NCI-H2081 treated with DMSO at 0.1 percent for 48 hours (cell line): ENCODE data around the gene DPF1.
"Not testable (repeated sequence)": the region's sequence is repeated elsewhere in the genome, so short reads cannot be mapped to it uniquely, and the experiment has no call there.

Source experiments
- DNase-seq: peaks from one replicate; lab custom pipeline; 2025; lab: John Stamatoyannopoulos, UW

DPF1 gene

DNA sequence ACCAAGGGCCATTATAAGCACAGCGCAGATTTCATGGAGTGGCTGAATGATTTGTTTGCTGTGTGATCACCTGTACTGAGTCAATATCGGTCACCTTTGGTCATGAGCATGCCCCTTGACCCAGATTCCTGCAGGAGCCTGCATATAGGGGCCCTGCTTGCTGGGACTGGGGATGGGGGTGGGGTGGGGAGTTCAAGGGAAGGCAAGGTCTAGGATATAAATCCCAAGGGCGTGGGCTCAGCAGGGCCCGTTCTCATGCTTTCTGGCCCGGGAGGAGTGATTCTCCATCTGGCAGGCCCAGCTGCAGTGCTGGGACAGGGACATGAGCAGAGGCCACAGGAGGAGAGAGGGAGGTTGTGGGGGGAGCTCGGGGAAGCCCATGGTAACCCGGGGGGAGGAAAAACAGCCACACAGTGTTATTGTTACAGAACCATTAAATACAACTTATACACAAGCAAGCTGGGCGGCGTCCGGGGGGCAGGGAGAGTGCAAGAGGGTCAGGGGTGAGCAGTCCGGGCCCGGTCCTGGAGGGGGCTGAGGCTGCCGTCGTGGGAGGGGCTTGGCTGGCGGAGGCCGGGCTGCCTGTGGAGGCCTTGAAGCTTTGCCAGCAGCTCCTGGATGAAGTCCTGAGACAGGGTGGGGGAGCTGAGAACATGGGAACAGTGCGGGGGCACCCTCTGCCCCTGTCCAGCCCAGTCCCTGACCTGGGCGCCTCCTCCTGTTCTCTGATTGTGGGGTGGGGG, 27.0 kb upstream of the DPF1 start:
- no peak for DNase-seq

DNA sequence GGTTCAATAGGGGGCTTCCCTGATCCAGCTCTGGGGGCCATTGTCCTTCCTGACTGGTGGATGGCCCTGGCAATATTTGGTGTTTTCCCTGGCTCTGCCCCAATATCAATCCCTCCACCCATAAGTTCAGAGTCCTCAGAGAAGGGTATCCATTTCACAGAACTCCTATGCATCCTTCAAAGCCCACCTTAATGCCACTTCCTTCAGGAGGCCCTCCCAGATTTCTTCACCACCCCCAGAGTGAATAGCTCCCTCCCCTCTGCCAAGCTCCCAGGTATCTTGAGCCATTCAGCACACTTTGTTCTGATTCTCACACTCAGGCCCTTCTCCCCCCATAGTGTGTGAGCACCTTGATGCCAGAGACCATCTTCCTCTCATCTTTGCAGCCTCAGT, 26.4 kb upstream of the DPF1 start:
- no peak for DNase-seq

DNA sequence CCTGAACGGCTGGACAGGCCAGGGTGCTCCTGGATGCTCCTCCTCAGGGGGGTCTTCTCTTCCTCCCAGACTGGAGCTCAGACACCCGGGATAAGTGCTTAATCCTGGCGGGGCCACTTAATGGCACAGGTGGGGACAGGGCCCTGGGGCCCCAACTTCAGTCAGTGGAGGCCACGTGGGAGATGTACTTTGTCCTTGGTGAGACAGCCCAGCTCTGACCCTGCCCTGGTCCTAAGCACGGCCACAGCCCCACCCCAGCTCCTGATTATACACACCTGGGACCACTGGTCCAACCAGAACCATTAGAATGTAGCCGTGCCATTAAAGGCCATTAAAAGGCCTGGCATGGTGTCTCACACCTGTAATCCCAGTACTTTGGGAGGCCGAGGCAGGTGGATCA, 24.4 kb upstream of the DPF1 start:
- DNase-seq = no peak

DNA sequence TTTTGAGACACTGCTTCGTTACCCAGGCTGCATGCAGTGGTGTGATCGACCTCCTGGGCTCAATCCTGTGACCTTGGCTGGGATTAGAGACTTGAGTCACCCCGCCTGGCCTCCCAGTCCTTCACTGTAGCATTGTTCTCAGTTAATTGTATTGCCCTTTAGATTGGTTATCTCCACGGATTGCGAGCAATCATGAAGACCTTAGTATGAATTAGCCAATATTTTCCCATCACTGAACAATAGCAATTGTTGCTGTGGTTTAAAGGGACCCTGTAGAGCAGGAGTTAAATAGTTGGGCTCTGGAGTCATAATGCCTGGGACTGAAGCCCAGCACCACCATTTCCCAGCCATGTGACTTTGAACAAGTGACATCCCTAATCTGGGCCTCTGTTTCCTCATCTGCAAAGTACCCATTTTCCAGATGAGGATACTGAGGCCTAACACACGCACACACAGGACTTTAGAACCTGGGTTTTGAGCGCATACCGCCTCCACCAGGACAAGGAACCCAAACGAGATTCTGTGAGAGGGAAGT, 23.8 kb upstream of the DPF1 start:
- no peak for DNase-seq

DNA sequence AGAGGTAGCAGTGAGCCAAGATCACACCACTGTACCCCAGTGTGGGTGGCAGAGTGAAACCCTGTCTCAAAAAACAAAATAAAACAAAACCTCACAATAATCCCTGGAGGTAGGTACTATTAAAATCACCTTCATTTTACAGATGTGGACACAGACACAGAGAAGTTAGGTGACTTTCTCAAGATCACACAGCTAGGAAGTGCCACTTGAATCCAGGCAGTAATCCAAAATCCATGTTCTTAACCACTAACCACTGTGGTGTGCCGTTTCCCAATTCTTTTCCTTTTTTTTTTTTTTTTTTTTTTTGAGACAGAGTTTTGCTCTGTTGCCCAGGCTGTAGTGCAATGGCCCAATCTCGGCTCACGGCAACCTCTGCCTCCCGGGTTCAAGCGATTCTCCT, 23.1 kb upstream of the DPF1 start:
- no peak for DNase-seq

DNA sequence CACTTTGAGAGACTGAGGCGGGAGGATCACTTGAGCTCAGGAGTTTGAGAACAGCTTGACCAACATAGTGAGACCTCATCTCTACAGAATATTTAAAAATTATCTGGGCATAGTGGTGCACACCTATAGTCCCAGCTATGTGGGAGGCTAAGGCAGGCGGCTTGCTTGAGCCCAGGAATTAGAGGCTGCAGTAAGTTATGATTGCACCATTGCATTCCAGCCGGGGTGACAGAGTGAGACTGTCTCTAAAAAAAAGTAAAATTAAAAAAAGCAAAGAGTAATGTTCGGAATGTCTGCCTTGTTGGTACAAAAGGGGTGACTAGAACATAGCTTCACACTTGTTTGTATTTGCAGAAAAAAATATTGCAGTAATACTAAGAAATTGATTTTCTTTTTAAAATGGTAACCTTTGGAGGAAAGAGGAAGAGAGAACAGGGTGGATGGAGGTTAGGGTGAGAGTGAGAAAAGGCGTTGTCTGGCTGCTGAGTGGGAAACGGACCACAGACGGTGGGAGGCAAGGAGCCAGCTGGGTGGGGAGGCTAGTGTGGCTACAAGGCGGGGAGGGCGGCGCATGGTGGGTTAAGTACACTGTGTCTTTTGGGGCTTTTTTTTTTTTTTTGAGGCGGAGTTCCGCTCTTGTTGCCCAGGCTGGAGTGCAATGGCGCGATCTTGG, 21.9 kb upstream of the DPF1 start:
- DNase-seq = no peak

DNA sequence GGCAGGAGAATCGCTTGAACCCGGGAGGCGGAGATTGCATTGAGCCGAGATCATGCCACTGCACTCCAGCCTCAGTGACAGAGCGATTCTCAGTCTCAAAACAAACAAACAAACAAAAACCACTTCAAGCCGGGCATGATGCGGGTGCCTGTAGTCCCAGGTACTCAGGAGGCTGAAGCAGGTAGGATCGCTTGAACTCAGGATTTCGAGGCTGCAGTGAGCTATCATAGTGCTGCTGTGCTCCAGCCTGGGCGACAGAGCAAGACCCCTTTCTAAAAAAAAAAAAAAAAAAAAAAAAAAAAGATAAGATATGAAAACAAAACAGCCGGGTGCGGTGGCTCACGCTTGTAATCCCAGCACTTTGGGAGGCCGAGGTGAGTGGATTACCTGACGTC, 19.3 kb upstream of the DPF1 start:
- DNase-seq = no peak

DNA sequence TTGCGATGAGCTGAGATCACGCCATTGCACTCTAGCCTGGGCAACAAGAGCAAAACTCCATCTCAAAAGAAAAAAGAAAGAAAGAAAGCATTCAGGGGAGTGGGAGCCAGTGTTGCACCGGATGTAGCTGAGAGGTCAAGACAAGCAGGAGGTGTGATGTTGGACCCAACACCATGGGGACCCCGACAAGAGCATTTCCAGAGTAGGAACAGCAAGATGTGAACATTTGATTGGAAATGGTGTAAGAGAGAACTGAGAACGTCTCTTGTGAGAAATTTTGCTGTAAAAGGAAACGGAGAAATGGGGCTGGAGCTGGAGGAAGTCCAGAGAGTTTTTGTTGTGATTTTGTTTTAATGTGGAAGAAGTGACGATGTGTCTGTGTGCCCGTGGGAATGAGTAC, 15.8 kb upstream of the DPF1 start:
- no peak for DNase-seq

DNA sequence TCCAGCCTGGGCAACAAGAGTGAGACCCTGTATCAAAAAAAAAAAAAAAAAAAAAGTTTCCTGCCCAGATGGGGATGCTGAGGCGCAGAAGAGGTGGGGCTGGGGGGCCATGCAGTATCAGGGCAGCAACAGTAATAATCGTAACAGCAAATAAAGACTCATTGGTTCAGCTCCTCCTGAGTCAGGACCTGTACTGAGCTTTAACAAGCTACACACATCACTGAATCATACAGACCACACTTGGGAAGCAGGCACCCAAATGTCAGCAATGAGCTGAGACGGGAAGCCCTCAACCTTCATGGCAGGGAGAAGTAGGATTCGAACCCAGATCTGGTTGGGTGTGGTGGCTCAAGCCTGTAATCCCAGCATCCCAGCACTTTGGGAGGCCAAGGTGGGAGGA, 10.6 kb upstream of the DPF1 start:
- DNase-seq = no peak

DNA sequence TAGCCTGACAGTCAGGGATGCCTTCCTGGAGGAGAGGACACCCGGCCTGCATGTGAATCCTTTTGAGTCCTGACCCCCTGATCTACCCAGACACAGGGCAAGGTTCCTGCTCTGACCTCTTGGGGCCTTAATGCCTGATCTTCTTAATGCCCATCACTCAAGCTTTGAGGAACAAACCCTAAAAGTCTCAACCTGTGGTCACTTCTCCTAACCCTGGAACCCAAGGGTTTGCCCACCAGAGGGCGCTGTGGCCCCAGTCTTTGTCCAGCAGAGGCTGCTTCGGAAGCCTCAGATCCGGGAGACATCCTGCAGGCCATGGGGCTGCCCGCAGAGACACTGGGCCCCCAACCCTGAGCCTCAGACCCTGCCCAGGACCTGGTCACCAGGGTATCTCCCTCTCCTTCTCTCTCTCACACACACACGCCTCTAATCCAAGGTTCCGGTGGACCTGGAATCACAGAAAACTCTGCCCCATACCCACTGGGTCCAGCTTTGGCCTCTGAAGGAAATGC, 9.8 kb upstream of the DPF1 start:
- no peak for DNase-seq

DNA sequence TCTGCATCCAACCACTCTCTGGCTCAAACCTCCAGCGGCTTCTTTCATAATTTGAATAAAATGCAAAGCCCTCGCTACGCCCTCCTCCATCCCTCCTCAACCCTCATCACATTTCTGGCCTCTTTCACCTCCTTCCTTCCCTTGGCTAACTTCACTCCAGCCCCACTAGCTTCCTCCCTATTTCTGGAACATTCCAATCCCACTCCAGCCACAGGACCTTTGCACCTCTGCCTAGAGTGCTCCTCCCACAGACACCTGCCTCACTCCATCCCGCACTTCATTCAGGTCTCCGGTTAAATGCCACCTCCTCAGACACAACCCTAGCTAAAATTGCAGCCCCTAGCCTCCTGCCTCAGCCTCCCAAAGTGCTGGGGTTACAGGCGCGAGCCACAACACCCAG, 7.9 kb upstream of the DPF1 start:
- no peak for DNase-seq

DNA sequence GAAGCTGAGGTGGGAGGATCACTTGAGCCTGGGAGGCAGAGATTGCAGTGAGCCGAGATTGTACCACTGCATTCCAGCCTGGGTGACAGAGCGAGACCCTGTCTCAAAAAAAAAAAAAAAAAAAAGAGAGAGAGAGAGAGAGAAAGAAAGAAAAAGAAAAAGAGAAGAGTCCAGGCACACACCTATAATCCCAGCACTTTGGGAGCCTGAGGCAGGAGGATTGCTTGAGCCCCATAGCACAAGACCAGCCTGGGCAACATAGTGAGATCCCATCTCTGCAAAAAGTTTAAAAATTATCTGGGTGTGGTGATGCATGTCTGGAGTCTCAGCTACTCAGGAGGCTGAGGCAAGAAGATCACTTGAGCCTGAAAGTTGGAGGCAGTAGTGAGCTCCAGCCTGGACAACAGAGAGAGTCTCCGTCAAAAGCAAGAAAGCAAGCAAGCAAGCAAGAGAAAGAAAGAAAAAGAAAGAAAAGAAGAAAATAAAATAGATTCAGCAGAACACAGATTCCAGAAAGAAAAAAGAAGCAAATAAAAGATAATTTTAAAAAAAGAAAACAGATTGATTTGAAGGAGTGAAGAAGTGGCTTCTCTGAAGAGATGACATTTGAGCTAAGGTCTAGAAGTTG, 6.6 kb upstream of the DPF1 start:
- not testable (repeated sequence) for DNase-seq

DNA sequence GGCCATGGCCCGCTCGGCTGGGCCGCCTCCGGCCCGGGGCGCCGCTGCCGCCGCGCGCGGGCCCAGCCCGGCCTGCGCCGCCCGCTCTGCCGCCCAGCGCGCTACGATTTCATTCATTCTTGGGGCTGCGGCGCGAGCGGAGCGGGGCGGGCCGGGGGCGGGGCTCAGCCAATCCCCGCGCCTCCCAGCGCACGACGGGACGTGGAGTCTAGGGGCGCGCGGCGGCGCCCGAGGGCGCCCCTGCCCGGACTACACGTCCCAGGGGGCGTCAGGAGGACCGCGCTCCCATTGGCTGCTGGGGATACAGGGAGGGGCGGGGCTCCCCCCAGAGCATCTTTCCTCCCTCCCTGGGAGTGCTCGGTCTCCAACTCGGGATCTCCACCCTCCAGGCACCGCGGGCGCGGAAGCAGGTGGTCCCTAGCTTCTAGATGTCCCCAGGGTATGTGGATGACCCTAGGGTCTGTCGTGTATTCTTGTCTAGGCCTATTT, 5.6 kb upstream of the DPF1 start:
- no peak for DNase-seq

DNA sequence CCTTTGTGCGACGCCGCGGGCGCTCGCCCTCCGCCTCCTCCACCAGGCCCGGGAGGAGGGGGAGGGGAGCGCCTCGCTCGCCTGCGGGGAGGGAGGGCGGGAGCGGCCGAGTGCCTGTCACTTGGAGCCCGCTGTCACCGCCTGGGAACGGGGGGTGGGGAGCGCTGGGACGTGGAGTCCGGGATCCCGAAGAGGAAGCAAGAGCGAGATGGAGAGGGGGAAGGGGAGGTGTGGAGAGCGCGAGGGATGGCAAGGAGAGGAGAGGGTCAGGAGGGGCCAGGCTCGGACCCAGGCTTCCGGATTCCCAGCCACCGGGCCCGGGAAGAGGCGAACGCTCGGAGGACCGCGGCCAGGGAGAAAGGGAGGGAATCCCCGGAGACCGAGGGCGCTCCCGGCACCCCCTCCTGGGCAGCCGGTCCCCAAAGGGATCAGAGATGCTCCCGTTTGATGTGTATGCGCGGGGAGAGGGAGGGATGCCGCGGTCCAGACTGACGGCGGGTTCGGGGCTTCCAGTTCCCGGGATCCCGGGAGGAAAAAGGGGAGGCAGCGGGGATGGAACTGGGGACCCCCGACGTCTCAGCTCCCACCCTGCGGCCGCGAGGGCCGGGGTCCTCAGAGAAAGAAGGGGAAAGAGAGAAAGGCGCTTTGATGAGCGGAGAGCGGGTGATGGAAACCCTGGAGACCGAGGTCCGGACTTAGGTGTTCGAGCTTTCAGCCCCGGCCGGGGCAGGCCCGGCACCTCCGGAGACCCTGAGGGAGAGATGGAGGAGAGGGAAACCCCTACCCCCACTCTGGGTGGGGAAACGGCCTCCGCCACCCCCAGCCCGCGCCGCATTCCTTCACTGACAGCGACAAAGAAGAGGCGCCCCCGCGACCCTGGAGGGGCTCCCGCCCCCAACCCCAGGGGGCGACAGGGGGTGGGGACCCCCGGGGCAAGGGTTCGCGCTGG, 4.7 kb upstream of the DPF1 start:
- DNase-seq = no peak

DNA sequence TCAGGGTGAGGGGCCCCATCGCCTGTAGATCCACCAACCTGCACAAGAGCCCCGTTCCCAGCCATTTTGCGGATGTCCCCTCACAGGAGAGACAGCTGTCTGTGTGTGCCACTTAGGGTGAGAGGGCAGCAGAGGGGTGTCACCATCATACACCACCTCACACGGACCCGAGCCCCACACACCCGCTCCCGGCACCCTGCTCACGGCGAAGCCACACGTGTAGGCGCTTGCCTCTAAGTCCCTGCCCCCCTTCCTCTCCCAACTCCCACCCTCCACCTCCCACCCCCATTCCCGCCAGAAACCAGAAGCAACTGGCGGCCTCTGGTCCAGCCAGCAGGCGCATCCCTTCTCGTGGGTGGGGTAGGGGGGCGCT, 4.0 kb upstream of the DPF1 start:
- no peak for DNase-seq

DNA sequence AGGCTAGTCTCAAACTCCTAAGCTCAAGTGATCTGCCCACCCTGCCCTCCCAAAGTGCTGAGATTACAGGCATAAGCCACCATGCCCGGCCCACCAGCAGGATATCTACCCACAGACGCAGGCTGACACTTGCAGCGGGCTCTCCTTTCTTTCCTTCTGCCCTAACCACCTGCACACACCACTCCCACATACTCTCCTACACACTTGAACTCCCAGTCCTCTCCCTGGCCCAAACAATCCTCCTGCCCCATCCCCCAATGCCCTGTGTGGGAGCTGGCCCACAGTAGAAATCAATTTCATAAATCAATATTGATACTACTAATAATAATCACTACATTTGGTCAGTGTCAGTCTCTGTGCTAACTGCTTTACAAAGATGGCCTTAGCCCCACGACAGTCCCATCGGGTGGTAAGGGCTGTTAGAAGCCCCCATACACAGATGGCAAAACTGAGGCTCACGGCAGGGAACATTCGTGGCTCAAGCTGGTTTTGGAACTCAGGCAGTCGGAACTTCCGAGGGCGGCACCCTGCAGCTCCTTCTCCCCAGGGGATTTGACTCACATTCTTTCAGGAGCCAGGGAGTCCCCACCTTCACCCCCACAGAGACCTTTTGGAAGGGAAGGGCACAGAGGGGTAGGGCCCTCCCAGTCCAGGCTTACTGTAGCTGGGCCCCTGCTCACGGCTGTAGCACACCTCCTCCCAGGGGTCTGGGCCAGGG, 3.4 kb upstream of the DPF1 start:
- DNase-seq = no peak

DNA sequence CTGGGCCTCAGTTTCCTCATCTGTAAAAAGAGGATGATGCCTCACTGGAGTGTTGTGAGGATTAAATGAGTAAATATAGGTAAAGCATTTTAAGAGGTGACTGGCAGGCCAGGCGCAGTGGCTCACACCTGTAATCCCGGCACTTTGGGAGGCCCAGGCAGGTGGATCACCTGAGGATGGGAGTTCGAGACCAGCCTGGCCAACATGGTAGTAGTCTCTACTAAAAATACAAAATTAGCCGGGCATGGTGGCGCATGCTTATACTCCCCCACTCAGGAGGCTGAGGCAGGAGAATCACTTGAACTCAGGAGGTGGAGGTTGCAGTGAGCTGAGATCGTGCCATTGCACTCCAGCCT, 819 bp upstream of the DPF1 start:
- not testable (repeated sequence) for DNase-seq

DNA sequence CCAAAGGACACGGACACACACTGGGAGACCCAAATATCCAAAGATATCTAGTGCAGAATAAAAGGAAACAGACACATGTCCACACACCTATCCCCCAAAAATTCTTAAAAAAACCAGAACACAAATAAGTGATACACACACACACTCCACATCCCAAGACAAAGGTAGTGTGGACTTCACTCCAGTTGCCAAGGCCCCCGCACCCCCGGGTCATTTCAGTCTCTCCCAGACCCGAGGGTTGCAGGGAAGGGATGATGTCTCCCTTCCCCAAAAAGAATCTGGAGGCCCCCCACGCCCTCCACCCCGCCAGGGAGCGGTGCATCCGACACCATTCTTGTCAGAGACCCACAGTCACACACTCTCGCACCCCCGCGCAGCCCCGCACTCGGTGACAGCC, 407 bp downstream of the DPF1 start:
- no peak for DNase-seq

DNA sequence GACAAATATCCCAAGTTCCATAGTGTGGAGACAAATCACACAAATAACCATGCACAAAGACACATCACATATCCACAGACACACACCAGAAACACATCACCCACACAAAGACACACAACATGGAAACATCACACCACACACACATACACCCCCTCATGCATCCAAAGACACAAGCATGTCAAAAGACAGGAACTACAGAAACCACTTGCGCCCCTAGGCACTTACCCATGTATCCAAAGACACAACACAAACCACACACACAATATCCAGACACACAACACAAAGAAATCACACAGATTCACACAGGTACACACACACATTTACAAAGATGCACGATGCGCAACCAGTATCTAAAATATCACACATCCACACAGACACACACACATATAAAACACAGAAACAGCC, 901 bp downstream of the DPF1 start:
- DNase-seq = no peak

DNA sequence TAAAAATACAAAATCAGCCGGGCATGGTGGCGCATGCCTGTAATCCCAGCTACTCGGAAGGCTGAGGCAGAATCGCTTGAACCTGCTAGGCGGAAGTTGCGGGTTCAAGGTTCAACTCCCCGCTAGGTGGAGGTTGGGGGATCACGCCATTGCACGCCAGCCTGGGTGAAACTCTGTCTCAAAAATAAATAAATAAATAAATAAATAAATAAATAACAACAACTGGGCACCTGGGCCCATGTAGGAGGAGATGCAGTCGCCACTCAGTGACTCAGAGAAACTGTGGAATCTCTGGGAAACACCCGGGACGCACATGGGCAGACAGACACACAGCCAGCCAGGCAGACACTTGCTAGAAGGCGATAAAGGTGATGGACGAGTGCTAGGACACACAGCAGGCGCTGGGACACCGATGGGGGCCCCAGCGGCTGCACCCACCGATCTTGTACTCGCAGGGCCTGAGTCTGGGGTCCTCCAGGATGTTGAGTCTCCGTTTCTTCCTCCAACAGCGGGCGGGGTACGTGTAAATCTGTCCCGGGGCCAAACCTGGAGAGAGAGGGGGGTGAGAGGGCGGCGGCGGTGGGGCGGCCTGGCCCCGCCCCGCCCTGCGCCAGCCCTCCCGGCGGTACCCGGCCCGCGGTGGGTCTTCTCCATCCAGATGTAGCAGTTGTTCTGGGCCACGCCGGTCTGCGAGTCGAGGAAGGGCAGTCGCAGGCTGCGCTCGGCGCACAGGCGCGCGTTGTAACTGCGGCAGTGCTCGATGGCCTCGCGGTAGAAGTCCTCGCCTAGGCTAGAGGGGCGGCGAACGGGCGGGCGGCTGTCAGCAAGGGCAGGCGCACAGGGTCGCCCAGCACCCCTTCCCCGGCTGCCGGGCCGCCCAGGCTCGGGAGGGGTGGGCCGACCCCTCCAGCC, 1.8 kb downstream of the DPF1 start:
- no peak for DNase-seq
